ENCODE data around the gene SLC35B2. TPM values are rescaled to one million over a fixed set of nuclear protein-coding genes. Genes with fewer than 3 reads are reported as not detected.

SLC35B2 gene
- total and polyA plus RNA-seq, 10 of the 15 experiments (the other 5 are each of a cell fraction or from before 2014, with no cell fraction given): 11.3 to 45.4 (median 33.8) TPM

DNA sequence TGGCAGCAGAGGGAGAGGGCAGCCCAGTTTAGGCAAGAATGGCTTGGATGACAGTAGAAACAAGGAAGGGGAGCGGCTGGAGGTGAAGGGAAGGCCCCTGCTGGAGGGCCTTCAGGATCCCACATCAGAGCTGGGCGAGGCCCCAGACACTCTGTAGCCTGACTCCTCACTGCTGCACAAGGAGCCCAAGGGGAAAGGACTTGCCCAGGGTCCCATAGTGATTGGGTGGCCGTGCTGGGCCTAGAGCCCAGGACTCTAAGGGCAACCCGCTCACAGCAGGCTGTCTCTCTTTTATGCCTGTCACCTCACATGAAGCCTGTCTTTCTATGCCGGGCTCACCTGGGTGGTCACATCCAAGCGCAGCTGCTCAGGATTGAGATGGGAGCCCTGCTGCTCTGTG, 46.5 kb upstream of the SLC35B2 start:
- no TSS peak for BruUV-seq (replicated peaks)

More for the DNA sequence above, 46.5 kb upstream of the SLC35B2 start:
- Histone ChIP-seq H4K20me1 (ENCODE audit: control insufficient read depth, insufficient read depth) (no peaks in the 10 kb centered on the region), H3K27ac (ENCODE audit: control insufficient read depth, insufficient read depth) (no peak overlapping the region), H3K36me3 (ENCODE audit: control insufficient read depth in 2 of 2, insufficient read depth in 2 of 2, low read length in 1 of 2) (peaks cover 5 to 31% of the 10 kb centered on the region in 2 experiments; a peak in 3 of 4 replicates), H3K4me3 (no peak overlapping the region), H3K9me3 (replicated peaks; ENCODE audit: control insufficient read depth, insufficient read depth, low read length) (no peaks in the 10 kb centered on the region), H3K4me1 (ENCODE audit: control insufficient read depth, insufficient read depth, low read length) (no peaks in the 10 kb centered on the region), H3K4me2 (ENCODE audit: control insufficient read depth, insufficient read depth) (no peak overlapping the region), H2AFZ (ENCODE audit: control insufficient read depth, low read depth, low read length) (no peak overlapping the region), H3K9ac (ENCODE audit: control insufficient read depth, insufficient read depth, low read length) (no peak overlapping the region), H3K79me2 (ENCODE audit: control insufficient read depth, insufficient read depth, low read length) (no peaks in the 10 kb centered on the region), H3K27me3 (replicated peaks in 1 of 2; ENCODE audit: control insufficient read depth in 2 of 2, insufficient read depth in 2 of 2, low read length in 1 of 2) (no peaks in the 10 kb centered on the region)
- in situ Hi-C loops (cut with MboI): no loop called here
- ATAC-seq (no peak), FAIRE-seq (no peak), DNase-seq (ENCODE audit: low read depth, low spot score) (no peak)
- intact Hi-C loops (cut with micrococcal nuclease; ENCODE audit: unreplicated experiment): loop anchor here (2.0 kb wide), 1 partner anchor 35 kb away; no protein-coding TSS in a partner anchor
- no peak for TF ChIP-seq BMI1 (IDR thresholded peaks at IDR 0.05; ENCODE audit: borderline replicate concordance)
- TF ChIP-seq, protein P1, sequence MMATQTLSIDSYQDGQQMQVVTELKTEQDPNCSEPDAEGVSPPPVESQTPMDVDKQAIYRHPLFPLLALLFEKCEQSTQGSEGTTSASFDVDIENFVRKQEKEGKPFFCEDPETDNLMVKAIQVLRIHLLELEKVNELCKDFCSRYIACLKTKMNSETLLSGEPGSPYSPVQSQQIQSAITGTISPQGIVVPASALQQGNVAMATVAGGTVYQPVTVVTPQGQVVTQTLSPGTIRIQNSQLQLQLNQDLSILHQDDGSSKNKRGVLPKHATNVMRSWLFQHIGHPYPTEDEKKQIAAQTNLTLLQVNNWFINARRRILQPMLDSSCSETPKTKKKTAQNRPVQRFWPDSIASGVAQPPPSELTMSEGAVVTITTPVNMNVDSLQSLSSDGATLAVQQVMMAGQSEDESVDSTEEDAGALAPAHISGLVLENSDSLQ (IDR thresholded peaks at IDR 0.05): no peak
- TF ChIP-seq TCF3 (IDR thresholded peaks at IDR 0.05; ENCODE audit: borderline replicate concordance, insufficient read depth, low read depth, low read length): no peak
- TF ChIP-seq YY1 (IDR thresholded peaks at IDR 0.05; ENCODE audit: low read depth, low read length): no peak
- no peak for TF ChIP-seq DPF2 (IDR thresholded peaks at IDR 0.05)
- no peak for TF ChIP-seq ASH2L (IDR thresholded peaks at IDR 0.05; ENCODE audit: borderline replicate concordance, low read depth)
- TF ChIP-seq YBX1 (IDR thresholded peaks at IDR 0.05): no peak
- TF ChIP-seq SMC3 (IDR thresholded peaks at IDR 0.05; ENCODE audit: borderline replicate concordance, low read length): no peak
- TF ChIP-seq, protein P2, sequence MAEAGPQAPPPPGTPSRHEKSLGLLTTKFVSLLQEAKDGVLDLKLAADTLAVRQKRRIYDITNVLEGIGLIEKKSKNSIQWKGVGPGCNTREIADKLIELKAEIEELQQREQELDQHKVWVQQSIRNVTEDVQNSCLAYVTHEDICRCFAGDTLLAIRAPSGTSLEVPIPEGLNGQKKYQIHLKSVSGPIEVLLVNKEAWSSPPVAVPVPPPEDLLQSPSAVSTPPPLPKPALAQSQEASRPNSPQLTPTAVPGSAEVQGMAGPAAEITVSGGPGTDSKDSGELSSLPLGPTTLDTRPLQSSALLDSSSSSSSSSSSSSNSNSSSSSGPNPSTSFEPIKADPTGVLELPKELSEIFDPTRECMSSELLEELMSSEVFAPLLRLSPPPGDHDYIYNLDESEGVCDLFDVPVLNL (IDR thresholded peaks at IDR 0.05; ENCODE audit: low read depth, low read length): no peak
- TF ChIP-seq, protein P3, sequence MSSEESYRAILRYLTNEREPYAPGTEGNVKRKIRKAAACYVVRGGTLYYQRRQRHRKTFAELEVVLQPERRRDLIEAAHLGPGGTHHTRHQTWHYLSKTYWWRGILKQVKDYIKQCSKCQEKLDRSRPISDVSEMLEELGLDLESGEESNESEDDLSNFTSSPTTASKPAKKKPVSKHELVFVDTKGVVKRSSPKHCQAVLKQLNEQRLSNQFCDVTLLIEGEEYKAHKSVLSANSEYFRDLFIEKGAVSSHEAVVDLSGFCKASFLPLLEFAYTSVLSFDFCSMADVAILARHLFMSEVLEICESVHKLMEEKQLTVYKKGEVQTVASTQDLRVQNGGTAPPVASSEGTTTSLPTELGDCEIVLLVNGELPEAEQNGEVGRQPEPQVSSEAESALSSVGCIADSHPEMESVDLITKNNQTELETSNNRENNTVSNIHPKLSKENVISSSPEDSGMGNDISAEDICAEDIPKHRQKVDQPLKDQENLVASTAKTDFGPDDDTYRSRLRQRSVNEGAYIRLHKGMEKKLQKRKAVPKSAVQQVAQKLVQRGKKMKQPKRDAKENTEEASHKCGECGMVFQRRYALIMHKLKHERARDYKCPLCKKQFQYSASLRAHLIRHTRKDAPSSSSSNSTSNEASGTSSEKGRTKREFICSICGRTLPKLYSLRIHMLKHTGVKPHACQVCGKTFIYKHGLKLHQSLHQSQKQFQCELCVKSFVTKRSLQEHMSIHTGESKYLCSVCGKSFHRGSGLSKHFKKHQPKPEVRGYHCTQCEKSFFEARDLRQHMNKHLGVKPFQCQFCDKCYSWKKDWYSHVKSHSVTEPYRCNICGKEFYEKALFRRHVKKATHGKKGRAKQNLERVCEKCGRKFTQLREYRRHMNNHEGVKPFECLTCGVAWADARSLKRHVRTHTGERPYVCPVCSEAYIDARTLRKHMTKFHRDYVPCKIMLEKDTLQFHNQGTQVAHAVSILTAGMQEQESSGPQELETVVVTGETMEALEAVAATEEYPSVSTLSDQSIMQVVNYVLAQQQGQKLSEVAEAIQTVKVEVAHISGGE (CRISPR knock-in tag; IDR thresholded peaks at IDR 0.05): no peak
- no peak for TF ChIP-seq SREBF1 (IDR thresholded peaks at IDR 0.05; ENCODE audit: low read length)
- no peak for TF ChIP-seq ZSCAN29 (IDR thresholded peaks at IDR 0.05)
- TF ChIP-seq, protein P4, sequence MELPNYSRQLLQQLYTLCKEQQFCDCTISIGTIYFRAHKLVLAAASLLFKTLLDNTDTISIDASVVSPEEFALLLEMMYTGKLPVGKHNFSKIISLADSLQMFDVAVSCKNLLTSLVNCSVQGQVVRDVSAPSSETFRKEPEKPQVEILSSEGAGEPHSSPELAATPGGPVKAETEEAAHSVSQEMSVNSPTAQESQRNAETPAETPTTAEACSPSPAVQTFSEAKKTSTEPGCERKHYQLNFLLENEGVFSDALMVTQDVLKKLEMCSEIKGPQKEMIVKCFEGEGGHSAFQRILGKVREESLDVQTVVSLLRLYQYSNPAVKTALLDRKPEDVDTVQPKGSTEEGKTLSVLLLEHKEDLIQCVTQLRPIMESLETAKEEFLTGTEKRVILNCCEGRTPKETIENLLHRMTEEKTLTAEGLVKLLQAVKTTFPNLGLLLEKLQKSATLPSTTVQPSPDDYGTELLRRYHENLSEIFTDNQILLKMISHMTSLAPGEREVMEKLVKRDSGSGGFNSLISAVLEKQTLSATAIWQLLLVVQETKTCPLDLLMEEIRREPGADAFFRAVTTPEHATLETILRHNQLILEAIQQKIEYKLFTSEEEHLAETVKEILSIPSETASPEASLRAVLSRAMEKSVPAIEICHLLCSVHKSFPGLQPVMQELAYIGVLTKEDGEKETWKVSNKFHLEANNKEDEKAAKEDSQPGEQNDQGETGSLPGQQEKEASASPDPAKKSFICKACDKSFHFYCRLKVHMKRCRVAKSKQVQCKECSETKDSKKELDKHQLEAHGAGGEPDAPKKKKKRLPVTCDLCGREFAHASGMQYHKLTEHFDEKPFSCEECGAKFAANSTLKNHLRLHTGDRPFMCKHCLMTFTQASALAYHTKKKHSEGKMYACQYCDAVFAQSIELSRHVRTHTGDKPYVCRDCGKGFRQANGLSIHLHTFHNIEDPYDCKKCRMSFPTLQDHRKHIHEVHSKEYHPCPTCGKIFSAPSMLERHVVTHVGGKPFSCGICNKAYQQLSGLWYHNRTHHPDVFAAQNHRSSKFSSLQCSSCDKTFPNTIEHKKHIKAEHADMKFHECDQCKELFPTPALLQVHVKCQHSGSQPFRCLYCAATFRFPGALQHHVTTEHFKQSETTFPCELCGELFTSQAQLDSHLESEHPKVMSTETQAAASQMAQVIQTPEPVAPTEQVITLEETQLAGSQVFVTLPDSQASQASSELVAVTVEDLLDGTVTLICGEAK (IDR thresholded peaks at IDR 0.05; ENCODE audit: borderline replicate concordance): no peak
- 90% methylated on average over 6 of the region's 6 CpGs for WGBS (ENCODE audit: insufficient coverage, insufficient replicate concordance, low lambda C conversion rate, missing lambda C conversion rate)
- ChIA-PET CTCF (interaction anchor here (1.9 to 7.4 kb wide), 3 partner anchors 9 to 136 kb away, joined by 4 to 87 read pairs (median 15); partner anchors contain the start of genes AARS2, NFKBIE and TMEM151B), POLR2A (no interaction called here), RAD21 (ENCODE audit: unreplicated experiment) (interaction anchor here (1.0 to 1.9 kb wide), 2 partner anchors 35 to 131 kb away, joined by 3 to 4 read pairs; no protein-coding TSS in a partner anchor), SMC1A (ENCODE audit: uncharacterized antibody, unreplicated experiment) (interaction anchor here (1.0 kb wide), 1 partner anchor 36 kb away, joined by 5 read pairs; no protein-coding TSS in a partner anchor)

All from GM12878 (cell line).